ENCODE measurements around the gene STAT5A. TPM values are rescaled to one million over a fixed set of nuclear protein-coding genes. Genes with fewer than 3 reads are reported as not detected.
A peak's percentile ranks its signal among the peaks of the same experiment; 100 is the strongest.

Gene STAT5A
- total and polyA plus RNA-seq, 9 of the 15 experiments (the other 6 are each of a cell fraction or from before 2014, with no cell fraction given): 79.9 to 415 (median 196) TPM

DNA sequence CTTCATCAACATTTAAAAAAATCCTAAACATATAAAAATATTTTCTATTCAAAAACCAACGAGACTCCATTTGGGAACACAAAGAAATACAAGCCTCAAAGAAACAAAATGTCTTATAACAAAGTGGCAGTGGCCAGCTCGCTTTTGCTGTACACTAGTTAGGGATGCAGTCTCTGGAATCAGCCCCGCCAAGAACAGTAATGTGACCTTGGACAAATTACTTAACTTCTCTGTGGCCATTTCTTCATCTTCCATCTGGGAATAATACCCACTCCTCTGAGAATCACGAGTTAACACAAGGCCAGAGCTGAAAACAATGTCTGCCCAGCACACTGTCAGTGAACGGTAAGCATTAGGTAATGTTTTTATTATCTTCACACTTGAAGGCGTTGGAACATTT lies 17.7 kb upstream of the STAT5A start (continued):
- TF ChIP-seq BCLAF1 (IDR thresholded peaks at IDR 0.05; ENCODE audit: borderline replicate concordance in 1 of 2, control insufficient read depth in 1 of 2, low read depth in 2 of 2, low read length in 1 of 2): peak in 1 of 2 experiments; percentile 28; a peak in 1 of 4 replicates
- TF ChIP-seq OTX1 (CRISPR knock-in tag; IDR thresholded peaks at IDR 0.05): no peak
- TF ChIP-seq KDM2B (CRISPR knock-in tag; IDR thresholded peaks at IDR 0.05): no peak
- 0 out of 2 replicates have a peak, but pooled peaks have one; percentile 17 for TF ChIP-seq DMBX1 (CRISPR knock-in tag; IDR thresholded peaks at IDR 0.05; ENCODE audit: borderline replicate concordance)
- no peak for TF ChIP-seq MIER1 (IDR thresholded peaks at IDR 0.05; ENCODE audit: low read depth)
- TF ChIP-seq ATF7 (IDR thresholded peaks at IDR 0.05): peak; percentile 26; the same call in 1 of the 2 replicates

Data from K562 (cell line).